Stimulated activated CD8-positive, alpha-beta memory T cell treated with anti-CD3 and anti-CD28 coated beads, Interleukin-7, amount 100 ng/mL, for 48 hours (primary cell): Measurements from ENCODE around the gene SPINK6.

Experiments
- DNase-seq, 2 donors: peaks; one replicate each; pipeline ENCODE4 v3.0.0-alpha.2; 2020; ENCODE audit warnings: low read depth in 1 of 2; ENCODE audit errors: extremely low read depth in 1 of 2

SPINK6 gene, protein sequence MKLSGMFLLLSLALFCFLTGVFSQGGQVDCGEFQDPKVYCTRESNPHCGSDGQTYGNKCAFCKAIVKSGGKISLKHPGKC

DNA sequence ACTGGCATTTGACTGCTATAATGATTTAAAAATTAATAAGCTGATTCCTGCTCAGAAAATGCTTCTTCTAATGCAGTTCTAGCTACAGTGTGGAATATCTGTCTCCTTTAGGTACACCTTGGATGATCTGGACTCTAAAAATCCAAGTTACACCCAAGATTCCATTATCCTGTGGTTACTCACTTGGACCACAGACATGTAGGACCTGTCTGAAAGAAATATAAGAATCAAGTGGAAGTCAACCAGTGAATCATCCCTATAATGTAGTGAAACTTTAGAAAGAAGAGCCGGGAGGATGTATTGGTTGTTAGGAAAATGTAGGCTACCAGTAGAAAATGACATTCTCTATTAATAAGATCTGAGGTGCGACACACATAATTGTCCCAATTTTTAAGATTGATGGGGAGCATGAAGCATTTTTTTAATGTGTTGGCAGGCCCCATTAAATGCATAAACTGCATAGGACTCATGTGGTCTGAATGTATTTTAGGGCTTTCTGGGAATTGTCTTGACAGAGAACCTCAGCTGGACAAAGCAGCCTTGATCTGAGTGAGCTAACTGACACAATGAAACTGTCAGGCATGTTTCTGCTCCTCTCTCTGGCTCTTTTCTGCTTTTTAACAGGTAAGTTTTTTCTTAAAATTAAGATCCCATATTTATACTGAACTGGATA lies at the start of gene SPINK6:
Gene SPINK6 (plus strand): TSS at position 512 of the 673 bp plus-strand sequence. CDS start 55 bp downstream, at position 567.
- DNase-seq = no peak

DNA sequence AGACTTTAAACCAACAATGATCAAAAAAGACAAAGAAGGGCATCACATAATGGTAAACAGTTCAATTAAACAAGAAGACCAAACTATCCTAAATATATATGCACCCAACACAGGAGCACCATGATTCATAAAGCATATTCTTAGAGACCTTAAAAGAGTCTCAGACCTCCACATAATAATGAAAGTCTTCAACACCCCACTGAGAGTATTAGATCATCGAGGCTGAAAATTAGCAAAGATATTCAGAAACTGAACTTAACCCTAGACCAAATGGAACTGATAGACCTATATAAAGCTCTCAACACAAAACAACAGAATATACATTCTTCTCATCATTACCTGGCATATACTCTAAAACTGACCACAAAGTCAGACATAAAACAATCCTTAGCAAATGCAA lies 46.2 kb upstream of the SPINK6 start:
- no peak for DNase-seq

DNA sequence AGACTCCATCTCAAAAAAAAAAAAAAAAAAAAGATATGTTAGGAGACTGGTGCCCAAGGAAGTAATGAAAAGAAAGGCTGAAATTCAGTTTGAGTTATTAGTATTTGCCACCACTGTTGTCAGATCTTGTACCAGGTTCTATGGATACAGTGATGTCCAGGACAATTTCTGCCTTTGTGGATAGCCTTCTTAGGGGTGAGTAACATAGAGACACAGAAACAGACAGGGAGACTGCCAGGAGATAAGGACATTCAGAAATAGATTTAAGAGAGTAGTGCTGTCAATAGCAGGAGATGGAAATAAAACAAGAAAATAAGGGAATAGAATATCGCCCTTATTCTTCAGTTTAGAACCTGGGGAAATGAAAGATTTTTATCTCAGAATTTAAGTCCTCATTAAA lies 40.8 kb upstream of the SPINK6 start:
- DNase-seq = no peak

DNA sequence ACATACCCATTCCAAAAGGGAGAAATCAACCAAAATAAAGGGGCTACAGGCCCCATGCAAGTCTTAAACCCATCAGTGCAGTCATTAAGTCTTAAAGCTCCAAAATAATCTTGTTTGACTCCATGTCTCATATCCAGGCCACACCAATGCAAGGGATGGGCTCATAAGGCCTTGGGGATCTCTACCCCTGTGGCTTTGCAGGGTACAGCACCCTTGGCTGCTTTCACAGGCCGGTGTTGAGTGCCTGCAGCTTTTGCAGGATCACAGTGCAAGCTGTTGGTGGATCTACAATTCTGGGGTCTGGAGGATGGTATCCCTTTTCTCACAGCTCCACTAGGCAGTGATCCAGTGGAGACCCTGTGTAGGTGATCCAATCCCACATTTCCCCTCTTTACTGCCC lies 39.5 kb upstream of the SPINK6 start:
- no peak for DNase-seq

DNA sequence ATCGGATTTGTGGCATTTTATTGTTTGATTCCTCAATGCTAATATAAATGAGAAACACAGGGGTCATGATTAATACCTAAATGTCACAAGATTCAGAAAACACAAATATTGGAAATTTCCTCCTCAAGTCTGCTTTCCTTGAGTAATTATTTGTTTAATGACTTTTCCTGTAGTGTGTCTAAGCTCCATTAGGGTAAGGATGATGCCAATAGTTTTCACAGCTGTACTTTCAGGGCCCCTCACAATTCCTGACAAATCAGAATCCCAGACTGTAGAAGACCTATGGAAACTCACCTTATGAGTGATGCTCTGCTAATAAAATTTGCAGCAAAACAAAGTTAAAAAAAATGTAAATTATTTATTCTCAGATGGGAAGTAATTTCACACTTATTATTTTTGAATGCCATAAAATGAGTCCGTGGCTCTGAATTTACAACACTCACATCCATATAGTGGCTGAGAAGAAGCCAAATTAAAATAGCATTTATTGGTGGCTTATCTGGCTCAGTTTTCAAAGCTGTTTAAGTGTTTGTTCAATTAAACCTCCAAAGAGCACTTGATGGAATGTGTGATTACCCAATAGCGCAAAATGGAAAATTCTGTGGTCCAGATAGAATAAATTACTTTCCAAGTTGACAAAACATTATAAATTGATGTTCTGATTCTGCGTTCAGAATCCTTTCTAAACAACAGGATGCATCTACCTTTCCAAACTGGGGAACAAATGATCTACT lies 36.1 kb upstream of the SPINK6 start:
- no peak for DNase-seq

DNA sequence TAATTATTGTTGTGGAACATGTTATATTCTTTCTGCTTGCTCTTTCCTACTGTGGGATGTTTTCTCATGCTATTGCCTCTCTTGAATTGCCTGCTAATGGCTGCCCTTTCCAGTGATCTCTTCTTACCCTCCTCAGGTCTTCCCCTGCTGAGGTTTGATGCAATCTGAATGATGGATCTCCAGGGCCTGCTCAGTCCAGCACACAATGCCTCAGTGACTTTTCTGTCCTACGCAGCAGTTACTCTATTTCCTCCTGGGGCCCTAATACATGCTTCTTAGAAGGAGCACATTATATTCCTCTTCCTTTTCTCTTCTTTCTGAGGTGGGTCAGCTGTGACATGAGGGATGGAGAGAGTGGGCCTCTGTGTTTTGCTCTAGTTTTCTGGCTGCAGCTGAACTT lies 34.6 kb upstream of the SPINK6 start, which contains the start of gene SPINK14:
Gene SPINK14 (plus strand): TSS at position 301 of the 400 bp plus-strand sequence. CDS start 1,187 bp downstream, outside the sequence.
- no peak for DNase-seq

DNA sequence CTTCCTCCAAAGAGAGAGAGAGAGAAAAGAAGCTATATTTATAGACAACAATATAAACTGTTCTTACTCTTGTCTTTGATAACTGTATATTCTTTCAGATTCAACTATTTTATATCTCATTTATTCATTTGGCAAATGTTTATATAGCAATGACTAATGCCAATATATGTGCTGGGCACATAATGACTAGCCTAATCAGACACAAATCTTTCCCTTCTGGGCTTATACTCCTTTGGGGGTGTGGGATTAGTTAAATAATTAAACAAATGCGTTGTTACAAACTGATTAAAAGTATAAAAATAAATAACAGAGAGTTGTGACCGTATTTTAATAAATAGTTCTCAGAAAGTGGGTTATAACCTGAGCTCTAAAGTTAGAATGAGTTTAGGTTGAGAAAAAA lies 30.5 kb upstream of the SPINK6 start:
- DNase-seq = no peak

DNA sequence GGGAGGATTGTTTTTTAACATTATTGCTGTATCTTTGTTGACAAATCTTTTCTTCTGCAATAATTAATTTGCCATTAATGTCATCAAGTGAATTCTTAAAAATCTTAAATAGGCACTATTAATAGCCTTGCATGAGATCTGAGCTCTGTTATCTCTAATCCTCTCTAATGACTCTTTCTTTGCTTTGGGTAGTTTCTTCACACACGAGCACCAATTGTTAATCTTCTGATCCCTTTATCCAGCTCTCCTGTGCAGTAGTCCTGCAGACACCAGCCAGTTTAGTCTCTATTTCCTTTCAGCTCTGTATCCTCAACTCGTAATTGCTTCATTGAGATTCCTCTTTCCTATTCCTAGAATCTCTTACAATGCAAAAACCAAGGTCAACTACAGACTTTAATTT lies 26.4 kb upstream of the SPINK6 start:
- no peak for DNase-seq

DNA sequence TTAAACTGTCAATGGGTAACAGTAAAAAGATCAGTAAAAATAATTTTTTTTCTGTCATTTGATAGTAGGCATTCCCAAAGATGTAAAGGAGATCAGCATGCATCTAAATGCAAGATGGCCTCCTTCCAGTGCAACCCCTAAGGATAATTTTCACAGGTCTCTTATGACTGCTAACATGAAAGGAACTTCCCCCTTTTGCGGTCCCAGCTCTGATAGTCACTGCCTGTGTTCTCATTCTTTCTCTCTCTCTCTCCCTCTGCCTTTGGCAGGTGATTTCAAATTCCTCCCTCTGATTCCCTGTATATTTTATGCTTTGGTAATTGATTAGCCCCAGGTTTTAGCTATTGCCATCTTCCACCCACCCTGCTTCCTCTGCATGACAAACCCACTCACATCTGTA lies 25.6 kb upstream of the SPINK6 start:
- no peak for DNase-seq

DNA sequence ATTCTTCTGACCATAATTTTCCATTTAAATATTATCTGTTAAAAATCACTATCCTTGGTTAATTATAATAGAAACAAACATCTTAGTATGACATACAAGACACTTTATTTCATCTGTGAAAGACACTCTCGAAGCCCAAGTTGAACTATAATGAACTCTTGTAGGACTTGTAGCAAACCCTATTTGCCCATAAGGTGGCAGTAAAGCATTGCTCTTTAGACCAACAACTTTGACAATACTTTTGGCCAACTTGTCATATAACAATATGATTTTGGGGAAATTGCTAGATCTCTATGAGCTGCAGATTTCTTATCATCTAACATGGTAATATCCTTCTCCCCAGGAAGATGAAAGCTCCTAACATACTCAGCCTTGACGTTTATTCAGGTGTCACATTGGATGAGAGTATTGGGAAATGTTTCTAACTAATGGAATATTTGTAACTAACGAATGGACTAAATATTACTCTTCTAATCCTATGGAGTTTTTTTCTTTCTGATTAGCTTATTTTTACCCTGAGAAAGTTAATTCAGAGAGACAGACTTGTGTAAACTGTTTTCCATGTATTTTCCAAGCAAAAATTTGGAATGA lies 23.5 kb upstream of the SPINK6 start:
- no peak for DNase-seq

DNA sequence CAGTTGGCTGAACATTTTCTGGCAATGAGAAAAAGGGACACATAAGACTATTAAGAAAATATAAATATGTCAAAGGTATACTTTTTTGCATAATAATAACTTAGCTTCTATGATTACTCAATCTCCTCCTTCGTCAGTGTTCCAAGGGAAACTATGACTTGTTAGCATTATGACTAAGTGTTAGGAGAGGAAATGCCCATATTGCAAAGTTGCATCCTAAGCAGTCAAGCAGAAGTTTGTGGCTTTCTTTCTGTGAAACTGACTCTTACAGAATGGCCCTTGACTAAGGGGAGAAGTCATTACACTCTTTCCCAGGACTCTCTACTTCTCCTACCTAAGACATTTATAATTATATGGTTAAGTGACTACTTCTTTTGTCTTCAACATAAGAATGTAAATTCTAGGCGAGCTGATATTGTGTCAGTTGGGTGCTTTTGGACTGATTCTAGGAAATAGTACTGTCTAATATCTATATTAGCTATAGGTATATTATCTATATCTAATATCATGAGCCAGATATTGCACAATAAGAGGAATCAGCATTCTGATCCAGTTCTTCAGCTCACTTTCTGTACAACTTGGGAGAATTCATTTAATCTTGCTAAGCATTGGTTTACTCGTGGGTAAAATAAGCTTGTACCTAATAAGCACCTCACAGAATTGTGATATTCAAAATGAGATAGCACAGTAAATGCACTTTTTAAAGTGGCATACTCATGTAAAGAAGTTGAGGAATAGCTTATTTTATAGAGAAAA lies 16.4 kb upstream of the SPINK6 start:
- DNase-seq = no peak

DNA sequence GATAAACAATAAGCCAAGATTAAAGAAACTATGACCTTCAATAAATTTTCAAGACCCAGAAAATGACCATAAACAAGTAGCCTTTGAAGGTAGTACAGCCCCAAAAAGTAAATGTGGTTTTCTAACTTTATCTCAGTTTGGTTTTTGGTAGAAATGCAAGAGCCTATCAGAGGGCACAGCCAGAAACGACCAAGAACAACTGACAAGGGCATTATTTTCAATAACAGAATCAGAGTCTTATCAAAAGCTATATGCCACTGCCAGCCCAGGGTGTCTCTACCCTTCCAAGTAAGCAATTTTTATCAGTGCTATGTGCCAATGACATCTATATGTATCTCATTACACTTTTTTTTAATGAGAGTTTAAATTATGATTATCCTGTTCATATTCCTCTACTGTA lies 11.8 kb upstream of the SPINK6 start:
- no peak for DNase-seq

DNA sequence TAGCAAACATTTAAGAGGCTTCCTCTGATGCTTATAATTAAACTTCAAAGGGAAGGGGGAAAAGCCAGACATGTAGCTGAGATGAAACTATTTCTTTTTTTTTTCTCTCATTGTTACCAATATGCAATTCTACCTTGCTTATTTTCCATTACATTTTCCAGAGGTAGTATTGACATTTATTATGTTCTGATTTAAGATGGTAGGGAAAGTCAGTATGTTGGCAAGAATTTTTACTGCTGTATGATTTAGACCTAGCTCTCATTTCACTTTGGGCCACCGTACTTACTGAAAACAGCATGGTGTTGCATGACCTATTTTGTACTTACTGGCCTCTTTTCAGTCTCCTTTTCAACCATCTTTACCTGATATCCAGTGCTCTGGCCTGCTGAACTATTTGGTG lies 9.6 kb upstream of the SPINK6 start:
- DNase-seq = no peak

DNA sequence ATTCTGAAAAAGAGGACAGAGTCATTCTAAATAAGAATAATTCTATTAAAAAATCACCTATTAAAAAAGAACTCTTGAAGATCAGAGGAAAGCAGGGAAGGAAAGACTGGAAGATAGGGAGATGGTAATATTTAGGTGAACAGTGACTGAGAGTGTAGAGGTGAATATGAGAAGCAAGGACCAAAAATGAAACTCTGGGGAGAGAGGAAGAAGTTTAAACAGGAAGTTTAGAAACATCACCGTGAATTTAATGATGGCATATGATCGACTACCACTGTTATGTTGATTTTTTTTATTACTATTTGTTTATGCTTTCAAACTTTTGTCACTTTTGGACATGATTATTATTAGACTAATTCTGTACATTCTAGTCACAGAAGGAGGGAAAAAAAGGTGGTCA lies 1.7 kb upstream of the SPINK6 start:
- no peak for DNase-seq

DNA sequence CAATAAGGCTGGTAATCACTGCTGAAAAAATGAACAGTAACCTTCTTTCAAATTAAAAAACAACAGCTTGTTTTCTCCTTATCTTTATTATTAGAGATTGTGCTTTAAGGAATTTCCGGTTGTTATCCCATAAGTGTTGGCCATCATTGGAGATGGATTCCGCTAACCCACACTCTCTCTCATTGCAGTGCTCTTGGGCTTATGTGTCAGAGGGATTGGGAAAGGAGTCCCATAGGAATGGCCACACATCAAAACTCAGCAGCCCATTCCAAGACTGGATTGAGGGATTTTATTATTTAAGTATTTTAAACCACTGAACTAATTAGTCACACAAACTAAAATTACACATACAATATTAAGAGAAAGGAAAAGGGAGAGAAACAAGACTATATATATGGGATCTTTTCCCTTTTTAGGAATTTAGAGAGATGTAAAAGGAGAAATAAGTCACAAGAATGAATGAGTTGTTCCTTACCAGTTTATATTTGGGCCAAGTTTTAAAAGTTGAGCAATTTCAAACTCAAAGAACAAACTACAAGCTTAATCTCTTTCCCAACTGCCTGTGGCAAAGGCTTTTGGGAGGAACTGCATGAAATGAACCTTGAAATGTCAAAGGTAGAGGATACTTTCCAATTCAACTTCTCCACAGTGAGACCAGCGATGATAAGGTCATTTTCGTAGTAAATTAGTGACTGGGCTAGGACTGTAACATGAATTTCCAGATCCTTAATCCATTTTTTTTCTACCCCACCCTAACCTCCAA lies 2.4 kb downstream of the SPINK6 start:
- DNase-seq = no peak

DNA sequence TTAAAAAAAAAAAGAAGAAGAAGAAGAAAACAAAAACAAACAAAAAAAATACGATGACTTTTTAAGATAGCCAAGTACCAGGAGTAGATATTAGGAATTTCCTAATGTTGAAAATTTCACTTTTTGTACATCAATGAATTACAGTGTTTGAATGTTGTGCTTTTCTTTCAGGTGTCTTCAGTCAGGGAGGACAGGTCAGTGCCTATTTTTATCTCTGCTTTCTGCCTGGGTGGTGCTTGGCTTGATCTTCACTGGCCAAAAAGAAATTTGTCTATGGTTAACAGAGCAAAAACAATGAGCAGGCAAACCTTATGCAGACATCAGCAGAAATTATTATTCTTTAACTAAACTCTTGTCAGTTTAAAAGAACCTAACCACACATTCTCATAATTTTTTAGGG lies 3.0 kb downstream of the SPINK6 start:
- no peak for DNase-seq

DNA sequence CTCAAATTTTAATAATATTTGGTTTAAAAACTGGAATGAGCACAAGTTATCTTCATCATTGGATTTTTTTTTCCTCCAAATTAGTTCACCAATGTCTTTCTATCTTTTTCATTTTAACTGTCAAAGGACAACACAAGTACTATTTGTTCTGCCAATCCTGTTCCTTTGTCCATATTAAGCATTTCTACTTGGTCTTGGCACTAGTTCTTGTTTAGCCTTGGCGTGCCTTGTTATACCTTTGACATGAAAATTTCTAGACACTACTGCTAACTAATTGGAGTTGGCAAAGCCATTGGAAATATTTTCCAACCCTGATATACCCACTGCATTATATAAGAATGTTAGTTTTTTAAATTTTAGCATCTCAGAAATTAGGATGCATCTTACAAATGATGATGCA lies 3.8 kb downstream of the SPINK6 start:
- no peak for DNase-seq

DNA sequence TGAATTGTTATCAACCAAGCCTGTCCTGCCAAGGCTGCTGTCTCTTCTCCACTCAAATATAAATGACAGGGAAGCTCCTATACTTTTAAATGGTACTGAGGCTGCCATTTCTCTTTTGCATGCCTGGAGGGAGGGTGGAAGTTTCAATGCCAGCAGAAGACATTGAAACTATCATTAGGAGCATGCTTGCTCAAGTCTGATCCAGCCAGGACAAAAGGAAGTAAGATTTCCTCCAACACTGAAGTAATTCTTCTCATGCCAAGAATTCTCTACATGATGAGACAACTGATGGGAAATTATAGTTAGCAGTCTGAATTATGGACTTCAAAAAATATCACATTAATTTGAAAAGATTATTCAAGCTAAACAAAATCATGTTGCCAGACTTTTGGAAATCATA lies 5.4 kb downstream of the SPINK6 start:
- DNase-seq = no peak

DNA sequence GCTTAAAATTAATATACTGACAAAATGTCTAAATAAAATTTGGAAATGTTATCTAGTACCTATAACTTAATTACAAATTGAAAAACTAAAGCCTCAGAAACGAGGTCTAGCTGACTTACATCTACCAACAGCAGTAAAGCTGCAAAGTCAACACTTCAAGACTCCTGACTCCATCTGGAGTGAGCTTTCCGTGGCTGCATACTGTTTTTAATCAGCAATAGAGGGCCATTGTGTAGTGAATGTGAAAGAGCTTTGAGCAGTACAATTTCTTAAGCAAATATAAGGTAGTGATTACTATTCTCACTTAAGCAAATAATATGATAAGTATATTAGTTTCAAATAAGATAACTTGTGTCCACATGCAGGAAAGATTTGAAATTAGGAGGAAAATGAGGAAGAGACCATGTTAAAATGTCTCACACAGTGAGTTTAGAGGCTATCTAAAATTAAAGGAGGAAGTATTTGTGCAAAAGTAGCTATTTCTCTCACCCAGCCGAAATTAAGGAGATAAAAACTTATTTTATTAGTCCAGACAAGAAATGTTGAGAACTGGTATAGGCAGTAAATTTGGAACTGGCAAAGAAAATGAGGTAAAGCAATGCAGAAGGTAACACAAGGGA lies 6.4 kb downstream of the SPINK6 start:
- no peak for DNase-seq

DNA sequence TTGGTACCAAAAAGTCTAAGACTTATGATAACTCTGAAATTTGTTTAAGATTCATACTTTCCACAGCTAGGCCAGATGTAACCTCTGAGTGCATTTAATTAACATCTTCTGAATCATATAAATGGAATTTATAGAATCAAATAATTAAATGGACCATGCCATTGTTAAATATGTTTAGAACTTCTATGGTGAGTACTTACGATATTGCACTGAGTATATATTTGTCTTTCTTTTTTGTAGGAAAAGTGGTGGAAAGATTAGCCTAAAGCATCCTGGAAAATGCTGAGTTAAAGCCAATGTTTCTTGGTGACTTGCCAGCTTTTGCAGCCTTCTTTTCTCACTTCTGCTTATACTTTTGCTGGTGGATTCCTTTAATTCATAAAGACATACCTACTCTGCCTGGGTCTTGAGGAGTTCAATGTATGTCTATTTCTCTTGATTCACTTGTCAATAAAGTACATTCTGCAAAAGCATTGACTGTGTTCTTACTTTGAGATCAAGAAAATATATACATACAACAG lies 11.9 kb downstream of the SPINK6 start:
- DNase-seq = no peak
